SK-N-MC (cell line): Measurements from ENCODE around the gene INTS15.

ENCODE experiments used
- EZH2 ChIP-seq: fragments of 200-600 bp; sonication (generic); IDR thresholded peaks from one replicate; pipeline ENCODE4 v1.6.1; 2017; ENCODE audit warnings: antibody characterized with exemption
- POLR2AphosphoS5 ChIP-seq: IDR thresholded peaks from 2 replicates; pipeline ENCODE4 v1.6.1; 2012; ENCODE audit warnings: mild to moderate bottlenecking, low read depth, low read length, borderline replicate concordance

DNA sequence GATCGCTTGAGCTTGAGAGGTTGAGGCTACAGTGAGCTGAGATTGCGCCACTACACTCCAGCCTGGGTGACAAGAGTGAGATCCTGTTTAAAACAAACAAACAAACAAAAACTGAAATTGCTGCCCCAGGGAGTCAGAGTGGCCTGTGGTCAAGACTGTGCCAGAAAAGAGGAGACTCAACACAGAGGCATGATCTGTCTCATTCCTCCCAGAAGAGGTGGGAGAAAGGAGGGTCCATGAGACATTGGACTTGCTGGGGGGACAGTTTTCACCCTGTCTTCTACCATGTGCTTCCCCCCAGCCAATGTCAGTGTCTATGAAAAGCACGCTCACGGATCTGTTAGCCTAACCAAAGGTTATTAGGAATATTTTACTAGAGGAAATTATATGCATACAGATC, 28.8 kb downstream of the INTS15 start:
- TF ChIP-seq POLR2AphosphoS5 (no peak), EZH2 (no peak)
